DMS153 (cell line): ENCODE measurements around the gene AOPEP.
A peak's percentile ranks its signal among the peaks of the same experiment; 100 is the strongest.
"Not testable (repeated sequence)": the region's sequence is repeated elsewhere in the genome, so short reads cannot be mapped to it uniquely, and the experiment has no call there.

Experiments
- DNase-seq: peaks from one replicate; lab custom pipeline; 2025; lab: John Stamatoyannopoulos, UW

Gene AOPEP

DNA sequence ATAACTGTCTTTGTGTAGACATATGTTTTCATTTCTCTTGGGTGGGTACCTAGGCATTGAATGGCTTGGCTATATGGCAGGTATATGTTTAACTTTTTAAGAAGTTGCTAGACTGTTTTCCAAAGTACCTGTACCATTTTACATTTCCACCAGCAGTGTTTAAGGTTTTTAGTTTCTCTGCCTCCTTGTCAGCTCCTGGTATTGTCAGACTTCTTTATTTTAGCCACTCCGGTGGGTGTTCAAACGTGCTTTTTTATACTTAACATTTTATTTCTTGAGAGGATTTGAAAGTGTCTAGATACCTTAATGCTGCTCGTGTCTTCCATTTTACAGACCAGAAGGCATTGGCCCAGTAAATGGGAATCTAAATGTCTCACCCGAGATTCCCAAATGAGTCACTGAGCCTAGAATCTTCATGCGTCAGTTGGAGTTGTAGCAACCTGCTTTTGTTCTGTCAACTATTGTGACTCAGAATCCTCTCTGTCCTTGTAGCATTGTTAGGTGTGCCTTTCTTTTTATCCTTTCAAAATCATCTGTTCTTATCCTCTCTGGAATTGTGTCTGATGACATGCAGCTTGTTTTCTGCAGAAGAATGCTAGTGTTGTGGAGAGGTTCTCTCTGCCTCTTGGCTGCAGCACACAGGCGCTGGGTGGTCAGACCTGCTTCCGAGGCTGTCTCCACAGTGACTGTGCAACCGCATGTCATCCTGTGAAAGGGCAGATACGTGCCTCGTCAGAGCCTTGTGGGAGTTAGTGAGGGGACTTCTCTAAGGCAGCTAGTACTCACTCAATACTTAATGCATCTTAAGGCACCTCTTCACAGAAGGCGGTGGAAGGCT, 291.8 kb downstream of the AOPEP start:
- DNase-seq: no peak

DNA sequence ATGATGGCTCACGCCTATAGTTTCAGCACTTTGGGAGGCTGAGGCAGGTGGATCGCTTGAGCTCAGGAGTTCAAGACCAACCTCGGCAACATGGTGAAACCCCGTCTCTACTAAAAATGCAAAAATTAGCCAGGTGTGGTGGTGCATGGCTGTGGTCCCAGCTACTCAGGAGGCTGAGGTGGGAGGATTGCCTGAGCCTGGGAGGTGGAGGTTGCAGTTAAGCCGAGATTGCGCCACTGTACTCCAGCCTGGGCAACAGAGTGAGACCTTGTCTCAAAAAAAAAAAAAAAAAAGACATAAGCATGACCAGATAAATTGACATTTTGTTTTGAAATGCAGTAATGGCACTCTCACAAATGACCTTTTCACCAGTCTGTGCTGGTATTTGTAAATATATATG, 294.1 kb downstream of the AOPEP start:
- not testable (repeated sequence) for DNase-seq

DNA sequence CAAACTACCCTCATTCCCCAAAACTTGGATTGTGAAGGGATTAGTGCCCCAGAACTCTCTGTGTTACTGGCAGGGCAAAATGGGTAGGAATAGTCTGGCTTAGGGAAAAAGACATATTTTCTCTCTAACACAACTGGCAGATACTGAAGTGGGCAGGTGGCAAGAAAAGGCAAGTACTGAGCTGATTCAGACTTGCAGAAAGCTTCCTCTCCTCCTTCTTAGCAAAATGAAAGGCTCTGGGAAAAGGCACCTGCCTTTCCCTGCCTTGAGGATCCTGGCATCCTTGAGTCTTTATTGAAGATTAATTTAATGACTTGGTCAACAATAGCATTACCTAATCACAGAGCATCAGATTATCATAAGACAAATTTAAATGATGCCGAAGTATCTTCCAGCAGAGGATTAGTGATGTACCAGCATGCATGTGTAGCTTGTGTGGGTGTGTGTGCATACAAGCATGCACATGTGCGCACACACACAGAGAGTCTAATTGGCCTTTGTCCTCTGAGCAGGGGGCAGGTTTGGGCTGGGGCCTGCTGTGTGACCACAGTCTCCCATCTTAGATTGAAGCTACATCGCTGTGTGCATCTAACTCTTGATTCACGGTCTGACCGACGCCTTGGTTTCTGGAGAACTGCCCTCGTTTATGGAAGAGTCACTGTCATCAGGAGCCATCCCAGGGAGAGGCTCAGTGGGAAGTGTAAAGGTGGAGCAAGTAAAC, 294.8 kb downstream of the AOPEP start:
- no peak for DNase-seq

DNA sequence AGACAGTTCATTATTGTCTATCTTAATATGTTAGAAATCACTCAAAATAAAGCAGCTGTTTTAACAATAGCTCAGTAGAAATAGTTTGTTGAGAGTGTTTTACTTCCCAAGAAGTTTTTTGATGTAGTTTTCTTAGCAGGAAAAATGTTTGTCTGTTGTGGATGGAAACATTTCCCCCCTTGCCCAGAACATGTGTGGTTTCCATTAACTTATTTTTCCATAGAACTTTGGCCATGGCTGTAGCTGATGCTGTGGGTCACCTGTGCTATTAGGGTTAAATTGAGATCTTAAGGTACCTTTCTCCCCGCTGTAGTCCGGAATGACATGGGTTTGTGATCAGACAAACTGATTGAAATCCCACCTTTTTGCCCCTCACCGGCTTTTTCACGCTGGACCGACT, 296.2 kb downstream of the AOPEP start:
- no peak for DNase-seq

DNA sequence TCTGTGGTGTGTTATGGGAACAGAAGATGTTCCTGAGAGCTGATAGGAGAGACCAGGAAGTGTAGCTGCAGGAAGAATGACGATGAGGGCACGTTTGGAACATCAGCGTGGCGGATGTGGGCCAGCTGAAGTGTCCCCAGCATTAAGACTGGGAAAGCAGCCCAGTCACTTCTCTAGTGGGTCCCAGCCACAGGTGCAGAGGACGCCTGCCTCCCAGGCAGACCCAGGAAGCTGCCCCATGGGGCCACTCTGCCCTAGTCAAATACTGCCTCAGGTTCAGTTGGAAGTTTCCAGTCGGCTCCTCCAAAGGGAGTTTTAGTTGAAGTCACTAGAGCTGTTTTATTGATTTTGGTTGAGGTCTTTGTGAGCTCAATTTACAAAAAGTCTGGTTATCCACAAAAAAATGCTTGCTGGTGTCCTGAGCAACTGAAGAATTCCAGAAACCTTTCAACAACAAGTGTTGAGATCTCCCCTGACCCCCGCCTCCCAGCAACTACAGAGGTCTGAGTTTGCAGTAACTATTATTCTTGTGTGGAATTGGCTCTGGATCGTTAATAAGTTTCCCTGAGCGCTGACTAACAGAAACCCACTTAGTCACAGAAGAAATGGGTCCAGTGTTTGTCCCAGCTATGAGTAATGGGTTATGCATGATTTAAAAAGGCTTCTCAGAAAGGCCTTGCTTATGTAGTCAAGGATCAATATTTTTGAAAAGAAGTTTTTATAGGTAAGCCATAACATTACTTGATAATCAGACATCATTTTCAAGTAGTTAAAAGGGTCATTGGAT, 296.9 kb downstream of the AOPEP start:
- peak; percentile 80 for DNase-seq

DNA sequence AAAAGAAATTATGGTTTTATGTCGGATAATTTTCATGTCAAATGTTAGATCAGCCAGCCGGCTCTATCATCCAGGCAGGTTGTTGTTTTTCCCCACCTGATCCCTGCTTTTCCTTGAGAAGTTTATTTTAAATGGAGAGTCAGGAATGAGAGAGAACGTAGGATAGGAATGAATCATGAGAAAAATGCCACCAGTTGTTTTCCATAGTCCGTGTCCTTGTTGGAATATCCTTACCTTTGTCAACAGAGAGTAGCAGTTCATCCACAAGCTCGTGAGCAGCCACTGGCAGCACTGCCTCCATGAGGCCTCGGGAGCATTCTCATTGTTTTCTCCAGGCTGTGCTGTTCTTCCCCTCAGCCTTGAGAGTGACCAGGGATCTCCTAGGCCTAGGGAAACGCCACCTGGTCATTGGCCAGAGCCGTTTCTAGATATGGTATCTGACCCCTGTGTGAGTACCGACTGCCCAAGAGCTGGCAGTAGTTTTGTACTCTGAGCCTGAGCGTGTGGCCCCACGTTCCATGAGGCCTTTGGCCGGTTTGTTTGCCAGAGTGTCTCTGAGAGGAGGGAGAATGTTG, 297.7 kb downstream of the AOPEP start:
- DNase-seq: peak; percentile 34

DNA sequence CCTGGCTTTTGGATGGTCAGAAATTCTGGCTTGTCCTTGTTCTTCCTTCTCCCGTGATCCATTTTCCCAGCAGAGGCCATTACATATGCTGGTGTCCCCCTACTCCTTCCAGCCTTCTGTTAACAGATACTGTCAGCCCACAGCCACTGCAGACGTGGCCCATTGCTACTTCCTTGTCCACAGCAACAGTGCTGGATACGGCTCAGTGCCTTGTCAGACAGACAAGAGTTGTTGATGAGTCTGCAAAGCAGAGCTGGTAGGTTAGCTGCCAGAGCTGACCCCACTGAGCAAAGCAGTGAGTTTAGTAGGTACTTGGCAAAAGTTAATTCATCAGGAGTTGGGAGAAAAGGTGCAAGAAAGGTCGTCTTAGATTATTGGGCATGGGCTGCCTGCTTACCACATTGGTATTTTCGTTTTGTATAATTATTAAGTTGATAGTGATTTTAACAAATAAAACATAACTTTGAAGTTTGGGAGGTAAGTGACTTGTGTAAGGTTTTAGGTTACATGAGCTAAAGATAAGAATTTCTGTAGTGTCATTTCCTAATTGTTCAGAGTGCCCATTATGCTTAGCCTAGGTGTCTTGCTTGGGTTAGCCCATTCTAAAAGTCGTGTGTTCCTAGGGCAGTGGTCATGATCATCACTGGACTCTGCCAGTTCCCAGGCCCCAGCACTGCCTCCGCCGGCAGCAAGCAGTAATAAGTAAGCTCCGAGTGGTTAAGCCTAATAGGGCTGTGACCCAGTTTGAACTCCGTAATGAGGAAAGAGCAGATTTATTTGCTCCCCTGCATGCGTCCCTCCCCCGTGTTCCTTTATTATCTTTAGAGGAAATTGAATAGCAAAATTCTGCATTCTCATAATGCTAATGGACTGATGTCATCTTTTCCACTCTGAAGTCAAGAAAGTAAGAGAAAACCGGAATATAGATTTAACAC, 299.0 kb downstream of the AOPEP start:
- peak; percentile 80 for DNase-seq

DNA sequence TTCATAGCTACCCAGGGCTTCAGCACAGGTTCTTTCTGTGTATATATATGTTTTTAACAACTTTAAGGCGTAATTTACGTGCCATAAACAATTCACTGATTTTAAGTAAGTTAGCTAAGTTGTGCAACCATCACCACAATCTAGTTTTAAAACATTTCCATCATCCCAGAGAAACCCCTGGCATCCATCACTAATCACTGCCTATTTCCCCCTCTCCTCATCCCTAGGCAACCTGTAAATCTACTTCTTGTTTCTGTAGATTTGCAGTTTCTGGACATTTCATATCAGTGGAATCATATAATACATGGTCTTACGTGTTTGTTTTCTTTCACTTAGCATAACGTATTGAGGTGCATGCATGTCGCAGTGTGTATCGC, 299.6 kb downstream of the AOPEP start:
- DNase-seq: no peak

DNA sequence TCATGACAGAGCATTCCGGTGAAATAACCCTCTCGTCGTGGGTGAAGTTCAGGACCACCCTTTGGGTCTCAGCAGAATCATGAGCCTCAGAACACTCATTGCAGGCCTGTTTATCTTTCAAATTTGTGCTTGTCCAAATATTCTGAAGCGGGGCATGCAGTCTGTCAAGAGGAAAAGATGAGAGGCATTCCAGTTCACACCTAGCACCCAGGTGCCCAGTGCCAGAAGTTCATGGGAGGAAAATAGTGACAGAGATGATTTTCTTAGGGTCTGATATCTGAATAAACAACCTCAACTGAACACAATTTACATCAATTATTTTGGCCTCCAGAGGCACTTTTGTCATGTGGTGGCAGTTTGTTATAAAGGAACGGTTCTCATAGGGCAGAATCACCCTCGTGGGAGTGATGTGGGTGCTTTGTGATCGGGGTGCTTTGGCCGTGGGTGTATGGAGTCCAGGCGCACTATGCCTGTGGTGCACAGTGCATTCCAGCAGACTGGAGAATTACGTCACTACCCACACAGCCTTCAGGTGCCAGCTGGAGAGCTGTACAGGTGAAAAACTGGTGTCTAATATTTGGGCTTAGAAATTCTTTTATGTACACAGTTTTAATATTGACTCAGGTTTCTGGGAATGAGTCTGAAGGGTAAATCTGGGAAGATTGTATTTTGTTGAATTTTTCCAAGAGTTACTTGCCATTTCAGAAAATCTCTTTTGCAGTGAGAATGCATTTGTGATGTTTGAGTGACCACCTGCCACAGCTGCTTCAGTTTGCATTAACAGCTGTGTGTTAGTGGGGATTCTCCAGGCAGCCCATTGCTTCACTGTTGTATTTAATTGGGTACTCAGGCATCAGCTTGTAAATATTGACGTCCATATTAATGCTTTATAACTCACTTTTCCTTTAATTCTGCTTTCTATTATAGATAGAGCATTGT, 301.7 kb downstream of the AOPEP start:
- peak; percentile 53 for DNase-seq

DNA sequence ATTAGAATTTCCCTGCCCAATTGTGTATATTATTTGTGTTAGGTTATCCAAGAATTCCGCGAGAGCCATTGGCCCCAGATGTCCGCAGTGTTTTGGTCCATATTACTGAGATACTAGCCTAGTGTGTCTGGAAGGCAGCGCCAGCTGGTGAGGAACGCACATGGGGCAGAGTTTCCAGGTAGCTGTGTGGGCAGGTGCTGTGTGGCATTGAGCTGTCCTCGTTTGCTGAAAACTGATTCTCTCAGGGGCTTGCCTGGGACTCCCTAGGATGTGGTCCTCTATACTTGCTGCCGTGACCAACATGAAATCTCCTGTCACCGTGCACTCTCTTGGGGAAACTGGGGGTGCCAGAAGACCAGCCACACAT, 302.3 kb downstream of the AOPEP start:
- DNase-seq: peak; percentile 45

DNA sequence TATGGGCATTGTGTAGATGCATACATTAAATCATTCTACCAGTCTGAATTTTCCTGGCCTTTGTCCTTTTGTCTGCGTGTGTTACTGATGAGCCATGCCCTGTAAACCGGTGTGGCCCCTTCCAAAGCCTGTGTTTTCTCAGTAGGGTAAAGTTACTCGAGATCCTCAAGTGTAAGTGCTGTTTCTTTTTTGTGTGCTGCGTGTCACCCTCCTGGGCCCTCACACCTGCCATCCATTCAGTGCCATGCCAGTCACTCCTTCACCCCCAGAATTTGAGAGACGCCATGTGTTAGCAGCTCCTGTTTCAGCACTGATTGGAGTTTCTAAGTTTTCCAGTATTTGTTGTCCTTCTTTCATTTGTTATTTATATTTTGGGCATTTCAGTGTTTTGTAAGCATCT, 302.8 kb downstream of the AOPEP start:
- DNase-seq: peak; percentile 28

DNA sequence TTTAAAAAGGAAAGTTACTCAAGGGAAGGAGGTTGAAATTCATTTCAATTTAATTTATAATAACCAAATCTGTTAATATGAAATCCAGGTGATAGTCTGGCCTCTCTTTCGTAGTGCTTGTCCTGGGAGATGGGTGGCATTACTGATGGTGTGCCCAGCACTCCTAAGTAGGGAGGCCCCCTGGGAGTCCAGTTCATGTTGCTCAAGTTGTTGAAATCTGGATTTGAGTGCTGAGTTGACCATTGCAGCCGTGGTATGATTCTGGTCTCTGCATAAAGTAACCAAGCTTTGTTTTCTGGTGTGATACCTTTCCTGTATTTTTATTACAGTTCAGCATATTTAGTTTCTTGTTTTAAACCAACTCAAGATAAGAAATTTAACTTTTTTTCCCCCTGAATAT, 303.2 kb downstream of the AOPEP start:
- no peak for DNase-seq

DNA sequence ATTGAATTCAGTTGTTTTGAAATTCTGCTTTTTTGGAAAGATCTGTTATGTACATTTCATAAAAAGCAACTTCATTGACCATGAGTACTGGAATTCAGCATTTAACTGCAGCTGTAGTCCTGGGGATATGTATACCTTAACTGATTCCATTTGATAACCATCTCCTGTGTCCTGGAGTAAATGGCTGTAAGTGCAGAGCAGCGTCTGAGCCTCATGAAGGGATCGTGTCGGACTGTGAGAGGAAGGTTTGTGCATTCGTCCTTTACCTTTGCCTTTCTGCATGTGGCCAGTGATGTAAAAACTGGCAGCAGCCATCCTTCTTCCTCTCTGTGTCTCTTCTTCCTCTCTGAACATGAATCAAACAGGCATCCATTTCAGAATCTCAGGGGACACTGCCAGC, 303.8 kb downstream of the AOPEP start:
- no peak for DNase-seq

DNA sequence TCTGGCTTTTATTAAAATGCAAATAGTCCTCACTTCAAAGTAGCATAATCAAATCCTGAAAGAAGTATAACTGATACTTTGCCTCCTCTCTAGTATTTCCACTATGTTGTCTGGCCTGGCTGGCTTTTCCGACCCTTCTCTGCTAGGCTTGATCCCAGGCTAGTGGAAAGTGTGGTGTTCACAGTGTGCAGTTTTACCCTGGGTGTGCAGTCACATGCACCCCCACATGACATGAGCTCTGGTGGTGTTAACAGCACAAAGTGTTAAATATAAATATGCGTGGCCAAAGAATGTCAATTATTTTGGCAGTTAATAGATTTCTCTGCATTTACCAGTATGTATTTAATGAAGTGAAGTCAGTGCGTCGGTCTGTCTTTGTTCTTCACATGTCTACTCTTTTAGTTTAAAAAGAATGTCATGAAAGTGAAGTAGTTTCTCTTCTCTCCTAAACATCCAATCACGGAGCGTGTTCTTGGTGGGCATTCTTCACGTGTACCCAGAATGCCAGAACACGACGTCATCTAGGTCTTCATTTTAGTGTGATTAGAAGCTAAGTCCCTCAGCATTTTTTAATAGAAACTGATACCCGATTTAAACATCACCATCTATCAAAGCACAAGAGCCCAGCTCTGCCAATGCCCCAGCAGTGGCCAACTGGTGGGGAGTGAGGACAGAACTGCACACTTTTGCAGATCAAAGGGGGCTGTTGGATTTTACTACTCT, 304.6 kb downstream of the AOPEP start:
- no peak for DNase-seq

DNA sequence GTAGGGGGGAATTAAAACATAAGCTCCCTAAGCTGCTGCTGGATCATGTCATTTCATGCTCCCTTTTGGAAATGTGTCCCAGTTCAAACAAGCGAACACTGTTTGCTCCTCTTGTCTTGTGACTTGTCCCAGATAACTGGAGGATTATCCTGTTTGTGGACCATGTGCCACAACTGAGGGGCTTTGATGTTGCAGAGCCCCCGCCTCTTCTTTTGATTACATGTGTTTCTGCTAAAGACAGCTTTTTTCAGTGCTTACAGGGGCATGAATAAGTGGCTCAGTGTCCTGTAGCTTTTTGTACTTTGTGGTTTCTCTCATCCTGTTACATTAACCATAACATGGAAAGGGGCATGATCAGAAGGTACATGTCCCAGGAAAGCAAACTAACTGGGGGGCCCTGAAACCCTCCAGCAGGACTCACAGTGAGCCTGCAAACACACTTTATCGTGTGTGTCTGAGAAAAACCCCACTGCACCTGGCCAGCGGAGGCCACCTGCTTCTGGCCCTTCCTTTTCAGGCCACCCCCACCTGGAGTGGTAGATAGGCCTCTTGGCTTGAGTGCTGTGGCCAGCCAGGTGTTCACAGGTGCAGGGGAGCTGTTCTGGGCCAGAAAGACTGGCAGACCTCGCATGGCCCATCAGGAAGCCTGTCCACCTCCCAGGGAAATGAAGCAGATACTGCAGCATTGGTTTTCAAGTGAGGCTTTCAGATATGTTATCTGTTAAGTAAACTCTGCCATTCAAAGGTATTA, 305.4 kb downstream of the AOPEP start:
- DNase-seq: peak; percentile 87

DNA sequence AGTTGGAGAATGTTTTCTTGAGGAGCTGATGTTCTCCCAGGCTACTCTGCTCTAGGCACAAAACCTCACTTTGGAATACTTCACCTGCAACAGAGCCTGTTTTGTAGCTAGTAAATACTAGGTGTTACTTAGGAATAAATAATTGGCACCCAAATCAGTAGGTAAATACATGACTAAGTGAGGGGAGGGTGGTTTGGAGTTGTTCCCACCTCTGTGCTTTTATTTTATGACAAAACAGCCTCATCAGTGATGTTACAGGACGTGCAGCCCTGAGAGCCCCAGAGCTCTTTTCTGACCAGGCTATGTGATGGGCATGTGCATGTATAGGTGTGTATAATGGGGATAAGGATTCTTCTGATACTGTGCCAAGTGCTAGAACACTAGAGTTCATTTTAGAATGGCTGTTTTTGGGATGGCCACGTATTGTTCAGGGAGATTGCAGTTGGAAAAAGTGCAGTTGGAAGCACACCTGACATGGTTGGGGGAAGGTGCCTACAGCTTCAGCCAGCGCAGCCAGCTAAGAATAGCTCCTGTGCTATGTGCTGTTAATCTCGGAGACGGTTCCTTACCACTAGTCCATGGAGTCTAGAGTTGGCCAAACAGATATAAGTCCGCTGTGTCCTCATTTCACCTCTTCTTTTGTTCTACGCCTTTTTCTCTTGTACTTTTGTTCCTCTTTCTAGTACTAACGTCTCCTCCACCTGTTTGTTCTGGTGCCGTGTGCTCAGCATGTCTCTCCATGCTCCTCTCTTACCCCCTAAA, 306.3 kb downstream of the AOPEP start:
- DNase-seq: peak; percentile 71

DNA sequence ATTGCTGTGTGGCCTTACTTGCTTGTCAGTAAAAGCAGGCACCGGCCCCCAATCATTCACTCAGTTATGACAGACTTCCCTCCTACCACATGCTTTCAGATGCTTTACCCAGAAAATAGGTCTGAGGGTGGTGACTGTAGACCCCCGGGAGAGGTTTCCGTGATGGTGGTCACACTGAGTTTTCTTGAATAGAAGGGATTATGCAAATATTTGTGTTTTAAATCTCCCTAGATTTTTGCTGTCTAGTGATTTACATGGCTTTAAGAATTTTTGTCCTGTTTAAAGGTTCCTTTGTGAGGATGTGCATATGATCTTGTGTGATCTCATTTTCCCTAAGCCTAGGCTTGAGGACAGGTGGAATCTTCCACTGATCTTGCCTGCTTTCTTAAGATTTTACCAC, 309.3 kb downstream of the AOPEP start:
- DNase-seq: no peak

DNA sequence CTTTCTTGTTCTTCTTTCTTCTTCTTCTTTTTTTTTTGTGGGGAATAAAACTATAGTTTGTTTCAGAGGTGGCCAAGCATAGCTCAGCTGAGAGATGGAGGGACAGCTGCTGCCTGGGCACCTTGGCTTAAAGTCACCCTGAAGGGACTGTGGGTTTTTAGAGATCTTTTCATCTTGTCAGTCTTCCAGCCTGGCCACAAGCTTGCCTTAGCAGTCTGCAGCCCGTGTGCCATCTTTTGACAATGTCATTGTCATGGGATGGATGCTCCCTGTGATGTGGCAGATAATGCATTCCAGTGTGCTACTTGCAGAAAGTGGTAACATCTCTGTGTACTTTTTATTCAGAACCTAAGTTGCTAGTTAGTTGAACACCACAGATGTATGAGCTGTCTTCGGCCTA, 310.2 kb downstream of the AOPEP start:
- no peak for DNase-seq
